Right lobe of liver (tissue), 4 donors: ENCODE data around the gene MYO7A.

Source experiments
- POLR2A ChIP-seq: fragments of 450-650 bp; IDR thresholded peaks from one replicate; pipeline ENCODE4 v1.6.1; 2017; ENCODE audit warnings: antibody characterized with exemption, mild to moderate bottlenecking
- TF ChIP-seq, protein P1 (sequence below), 4 donors: fragments of 200-600 bp in 3 of 4; fragments of 450-650 bp in 1 of 4; IDR thresholded peaks; one replicate each; pipeline versions ENCODE4 v1.5.1 to v1.8.0; 2016 to 2022; ENCODE audit warnings: antibody characterized with exemption in 4 of 4, mild to moderate bottlenecking in 2 of 4
- donor health status: DM: no; HTN: no; CAD: no.
- donor health status: DM: no; HTN: no; CAD: no.
- donor health status: DM: no; HTN: yes; CAD: no.

DNA sequence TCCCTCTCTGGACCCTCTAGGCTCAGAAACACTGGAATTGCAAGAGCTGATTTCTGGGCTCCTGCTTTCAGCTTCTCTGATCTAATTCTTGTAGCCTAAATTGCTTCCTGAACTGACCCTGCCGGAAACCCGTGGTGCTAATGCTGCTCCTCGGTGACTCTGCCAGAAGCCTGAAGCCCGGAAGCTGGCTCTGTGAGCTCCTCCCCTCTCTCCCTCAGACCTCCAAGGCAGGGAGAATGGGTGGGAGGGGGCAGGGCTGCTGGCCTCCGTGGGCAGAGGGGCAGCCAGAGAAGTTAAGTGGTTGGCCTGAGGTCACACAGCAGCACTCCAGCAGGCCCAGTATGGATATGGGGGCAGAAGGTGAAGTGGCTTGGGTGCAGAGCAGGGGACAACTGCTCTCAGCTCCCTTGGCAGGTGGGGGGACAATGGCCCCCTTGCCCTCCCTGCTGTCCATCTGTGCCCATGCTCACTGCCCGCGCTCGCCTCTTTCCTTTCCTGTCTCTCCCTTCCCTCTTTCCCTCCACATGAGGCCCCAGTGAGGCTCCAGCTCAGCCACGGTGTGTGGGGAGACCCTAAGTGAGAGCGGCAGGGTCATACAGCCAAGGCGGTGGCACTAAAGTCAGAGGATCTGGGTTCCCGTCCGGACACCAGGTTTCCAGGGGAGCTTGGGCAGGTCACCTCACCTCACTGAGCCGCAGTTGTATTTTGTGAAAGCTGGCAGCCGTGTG, 45.0 kb upstream of the MYO7A start:
- TF ChIP-seq, protein P1, sequence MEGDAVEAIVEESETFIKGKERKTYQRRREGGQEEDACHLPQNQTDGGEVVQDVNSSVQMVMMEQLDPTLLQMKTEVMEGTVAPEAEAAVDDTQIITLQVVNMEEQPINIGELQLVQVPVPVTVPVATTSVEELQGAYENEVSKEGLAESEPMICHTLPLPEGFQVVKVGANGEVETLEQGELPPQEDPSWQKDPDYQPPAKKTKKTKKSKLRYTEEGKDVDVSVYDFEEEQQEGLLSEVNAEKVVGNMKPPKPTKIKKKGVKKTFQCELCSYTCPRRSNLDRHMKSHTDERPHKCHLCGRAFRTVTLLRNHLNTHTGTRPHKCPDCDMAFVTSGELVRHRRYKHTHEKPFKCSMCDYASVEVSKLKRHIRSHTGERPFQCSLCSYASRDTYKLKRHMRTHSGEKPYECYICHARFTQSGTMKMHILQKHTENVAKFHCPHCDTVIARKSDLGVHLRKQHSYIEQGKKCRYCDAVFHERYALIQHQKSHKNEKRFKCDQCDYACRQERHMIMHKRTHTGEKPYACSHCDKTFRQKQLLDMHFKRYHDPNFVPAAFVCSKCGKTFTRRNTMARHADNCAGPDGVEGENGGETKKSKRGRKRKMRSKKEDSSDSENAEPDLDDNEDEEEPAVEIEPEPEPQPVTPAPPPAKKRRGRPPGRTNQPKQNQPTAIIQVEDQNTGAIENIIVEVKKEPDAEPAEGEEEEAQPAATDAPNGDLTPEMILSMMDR (IDR thresholded peaks at IDR 0.05), result no peak
- TF ChIP-seq POLR2A, result no peak
